SK-N-MC (cell line): ENCODE results near the gene RAD50.
A peak's percentile ranks its signal among the peaks of the same experiment; 100 is the strongest.

Source experiments
- DNase-seq: peaks from one replicate; pipeline ENCODE4 v3.0.0-alpha.2; 2011; ENCODE audit warnings: low read depth, low spot score
- H3K27ac ChIP-seq: fragments of 200-600 bp; sonication (generic); 2 replicates; pipeline ENCODE4 v1.5.1; 2016; ENCODE audit warnings: mixed run types
- H3K36me3 ChIP-seq: fragments of 200-600 bp; sonication (generic); 2 replicates; pipeline ENCODE4 v1.6.1; 2017; ENCODE audit warnings: antibody characterized with exemption, low read length, mixed read lengths; ENCODE audit not compliant: insufficient read depth
- H3K4me3 ChIP-seq: fragments of 200-600 bp; sonication (generic); 2 replicates; pipeline ENCODE4 v1.5.1; 2016
- H3K9ac ChIP-seq: fragments of 200-600 bp; sonication (generic); 2 replicates; pipeline ENCODE4 v1.8.0; 2017; ENCODE audit warnings: mixed run types, mixed read lengths; ENCODE audit not compliant: insufficient read length
- H3K9me3 ChIP-seq: fragments of 200-600 bp; sonication (generic); 2 replicates; pipeline ENCODE4 v1.6.1; 2017; ENCODE audit warnings: low read depth, mild to moderate bottlenecking, antibody characterized with exemption, low read length, moderate library complexity, mixed read lengths
- EZH2 ChIP-seq: fragments of 200-600 bp; sonication (generic); IDR thresholded peaks from one replicate; pipeline ENCODE4 v1.6.1; 2017; ENCODE audit warnings: antibody characterized with exemption
- FOXP2 ChIP-seq: optimal IDR thresholded peaks from 2 replicates; pipeline ENCODE3; 2011; ENCODE audit warnings: mild to moderate bottlenecking, moderate library complexity; ENCODE audit not compliant: insufficient read depth; ENCODE audit errors: extremely low read length, control extremely low read depth
- POLR2AphosphoS5 ChIP-seq: IDR thresholded peaks from 2 replicates; pipeline ENCODE4 v1.6.1; 2012; ENCODE audit warnings: mild to moderate bottlenecking, low read depth, low read length, borderline replicate concordance

Gene RAD50

DNA sequence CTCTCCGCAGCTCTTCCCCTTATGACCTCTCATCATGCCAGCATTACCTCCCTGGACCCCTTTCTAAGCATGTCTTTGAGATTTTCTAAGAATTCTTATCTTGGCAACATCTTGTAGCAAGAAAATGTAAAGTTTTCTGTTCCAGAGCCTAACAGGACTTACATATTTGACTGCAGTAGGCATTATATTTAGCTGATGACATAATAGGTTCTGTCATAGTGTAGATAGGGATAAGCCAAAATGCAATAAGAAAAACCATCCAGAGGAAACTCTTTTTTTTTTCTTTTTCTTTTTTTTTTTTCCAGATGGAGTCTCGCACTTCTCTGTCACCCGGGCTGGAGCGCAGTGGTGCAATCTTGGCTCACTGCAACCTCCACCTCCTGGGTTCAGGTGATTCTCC, 80.5 kb downstream of the RAD50 start:
- Histone ChIP-seq H3K36me3 (peaks cover 55% of the 10 kb centered on the region), H3K9ac (no peak overlapping the region), H3K9me3 (no peaks in the 10 kb centered on the region), H3K4me3 (no peak overlapping the region), H3K27ac (no peak overlapping the region)
- TF ChIP-seq FOXP2: no peak
- no peak for TF ChIP-seq POLR2AphosphoS5
- no peak for TF ChIP-seq EZH2
- no peak for DNase-seq

DNA sequence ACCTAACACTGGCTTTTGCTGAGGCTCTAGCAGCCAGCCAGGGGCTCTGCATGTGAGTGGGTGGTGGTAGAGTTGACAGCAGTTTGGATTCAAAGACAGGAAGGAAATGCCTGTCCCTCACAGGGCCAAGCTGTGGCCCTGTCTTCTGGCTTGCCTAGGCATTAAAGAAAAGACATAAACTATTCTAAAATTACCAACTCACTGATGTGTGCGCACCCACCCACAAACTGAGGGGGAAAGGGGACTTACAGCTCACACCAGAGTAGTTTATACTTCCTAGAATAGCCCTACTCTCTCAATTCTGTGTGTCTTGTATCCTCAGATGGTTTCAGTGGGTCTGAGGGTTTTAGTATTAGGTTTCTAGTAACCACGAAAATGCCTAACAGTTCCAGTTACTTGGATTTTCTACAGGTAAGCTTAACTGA, 82.9 kb downstream of the RAD50 start:
- no peak for DNase-seq

DNA sequence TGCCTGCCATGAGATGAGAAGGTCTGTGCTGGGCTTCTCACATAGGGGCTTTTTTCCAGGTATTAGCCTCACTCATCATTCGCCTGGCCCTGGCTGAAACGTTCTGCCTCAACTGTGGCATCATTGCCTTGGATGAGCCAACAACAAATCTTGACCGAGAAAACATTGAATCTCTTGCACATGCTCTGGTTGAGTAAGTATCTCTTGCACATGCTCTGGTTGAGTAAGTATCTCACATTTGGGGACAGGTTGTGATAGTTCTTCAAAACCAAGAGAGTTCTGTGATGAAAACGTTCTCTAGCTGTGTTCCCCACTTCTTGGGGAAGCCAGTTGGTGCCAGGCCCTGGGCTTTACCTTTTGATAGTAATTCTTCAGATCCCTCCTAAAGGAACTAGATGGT, 83.8 kb downstream of the RAD50 start:
- Histone ChIP-seq H3K9ac (no peak overlapping the region), H3K36me3 (peaks cover 60% of the 10 kb centered on the region), H3K27ac (no peak overlapping the region), H3K9me3 (no peaks in the 10 kb centered on the region), H3K4me3 (no peak overlapping the region)
- TF ChIP-seq FOXP2 (no peak), POLR2AphosphoS5 (no peak), EZH2 (no peak)
- DNase-seq: no peak

More for the DNA sequence above, 82.9 kb downstream of the RAD50 start:
- H3K9me3 ChIP-seq: no peaks in the 10 kb centered on the region
- H3K36me3 ChIP-seq: peaks cover 60% of the 10 kb centered on the region
- TF ChIP-seq EZH2: no peak
- no peak for TF ChIP-seq POLR2AphosphoS5
- TF ChIP-seq FOXP2: no peak
- no peak overlapping the region for H3K4me3 ChIP-seq
- H3K27ac ChIP-seq: no peak overlapping the region
- H3K9ac ChIP-seq: no peak overlapping the region

DNA sequence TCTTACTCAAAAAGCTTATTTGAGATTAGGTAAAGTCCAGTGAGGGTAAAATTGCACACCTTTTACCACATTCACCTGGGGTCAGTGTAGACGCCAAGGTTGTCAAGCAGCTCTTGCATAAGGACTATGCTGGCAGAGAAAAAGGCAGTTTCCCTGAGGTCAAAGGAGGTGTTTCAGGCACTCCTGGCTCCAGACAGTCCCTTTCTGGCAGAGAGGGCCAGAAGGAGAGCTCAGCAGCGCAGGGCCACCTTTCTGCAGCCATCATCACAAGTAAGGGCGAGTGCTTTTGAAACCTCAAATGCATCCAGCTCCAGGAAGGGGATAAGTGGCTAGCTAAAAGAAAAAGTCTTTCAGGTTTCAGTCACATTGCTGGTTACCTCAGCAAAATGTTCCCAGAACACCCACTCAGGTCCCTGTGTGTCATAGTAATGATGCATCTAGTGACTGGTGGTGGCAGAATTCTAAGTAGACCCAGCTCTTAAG, 84.5 kb downstream of the RAD50 start:
- DNase-seq: no peak
- H3K4me3 ChIP-seq: no peak overlapping the region
- H3K27ac ChIP-seq: no peak overlapping the region
- peaks cover 55% of the 10 kb centered on the region for H3K36me3 ChIP-seq
- TF ChIP-seq POLR2AphosphoS5 (no peak), EZH2 (no peak), FOXP2 (no peak)
- H3K9ac ChIP-seq: no peak overlapping the region
- H3K9me3 ChIP-seq: no peaks in the 10 kb centered on the region

DNA sequence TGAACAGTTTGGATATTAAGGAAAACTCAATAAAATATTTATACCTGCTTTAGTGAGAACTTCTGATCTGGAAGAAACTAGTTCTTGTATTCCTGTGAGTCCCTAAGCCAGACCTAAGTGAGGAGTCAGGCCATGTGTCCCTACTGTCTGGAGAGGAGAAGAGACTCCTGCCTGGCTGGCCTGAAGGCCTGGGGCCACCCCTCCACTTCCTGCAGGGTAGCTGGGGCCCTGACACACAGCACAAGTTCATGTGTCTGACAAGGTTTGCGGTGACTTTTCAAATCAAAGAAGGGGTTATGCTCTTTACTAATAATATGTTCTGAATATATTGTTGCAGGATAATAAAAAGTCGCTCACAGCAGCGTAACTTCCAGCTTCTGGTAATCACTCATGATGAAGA, 85.1 kb downstream of the RAD50 start:
- Histone ChIP-seq H3K4me3 (no peak overlapping the region), H3K9ac (no peak overlapping the region), H3K27ac (no peak overlapping the region), H3K9me3 (no peaks in the 10 kb centered on the region), H3K36me3 (peaks cover 52% of the 10 kb centered on the region)
- DNase-seq: no peak
- no peak for TF ChIP-seq FOXP2
- TF ChIP-seq EZH2: no peak
- no peak for TF ChIP-seq POLR2AphosphoS5

DNA sequence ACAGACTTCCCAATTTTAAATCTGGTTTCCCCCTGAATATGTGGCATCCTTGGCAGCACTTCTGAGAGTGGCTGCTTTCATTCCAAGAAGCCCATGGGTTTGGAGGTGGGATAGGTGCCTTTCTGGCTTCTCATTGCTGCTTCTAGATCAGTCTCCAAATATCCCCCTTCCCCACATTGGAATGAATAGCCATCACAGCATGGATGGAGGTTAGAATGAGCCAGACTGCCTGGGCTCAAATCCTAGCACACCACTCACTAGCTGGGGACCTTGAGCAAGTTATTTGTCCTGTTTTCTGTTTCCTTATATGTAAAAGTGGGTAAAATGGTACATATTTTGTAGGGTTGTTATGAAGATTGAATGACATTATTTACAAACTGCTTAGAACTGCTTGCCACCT, 87.4 kb downstream of the RAD50 start:
- peaks cover 32% of the 10 kb centered on the region for H3K36me3 ChIP-seq
- no peak overlapping the region for H3K4me3 ChIP-seq
- H3K27ac ChIP-seq: no peak overlapping the region
- TF ChIP-seq EZH2: no peak
- no peak for TF ChIP-seq POLR2AphosphoS5
- no peak for TF ChIP-seq FOXP2
- no peak overlapping the region for H3K9ac ChIP-seq
- no peaks in the 10 kb centered on the region for H3K9me3 ChIP-seq
- DNase-seq: no peak

DNA sequence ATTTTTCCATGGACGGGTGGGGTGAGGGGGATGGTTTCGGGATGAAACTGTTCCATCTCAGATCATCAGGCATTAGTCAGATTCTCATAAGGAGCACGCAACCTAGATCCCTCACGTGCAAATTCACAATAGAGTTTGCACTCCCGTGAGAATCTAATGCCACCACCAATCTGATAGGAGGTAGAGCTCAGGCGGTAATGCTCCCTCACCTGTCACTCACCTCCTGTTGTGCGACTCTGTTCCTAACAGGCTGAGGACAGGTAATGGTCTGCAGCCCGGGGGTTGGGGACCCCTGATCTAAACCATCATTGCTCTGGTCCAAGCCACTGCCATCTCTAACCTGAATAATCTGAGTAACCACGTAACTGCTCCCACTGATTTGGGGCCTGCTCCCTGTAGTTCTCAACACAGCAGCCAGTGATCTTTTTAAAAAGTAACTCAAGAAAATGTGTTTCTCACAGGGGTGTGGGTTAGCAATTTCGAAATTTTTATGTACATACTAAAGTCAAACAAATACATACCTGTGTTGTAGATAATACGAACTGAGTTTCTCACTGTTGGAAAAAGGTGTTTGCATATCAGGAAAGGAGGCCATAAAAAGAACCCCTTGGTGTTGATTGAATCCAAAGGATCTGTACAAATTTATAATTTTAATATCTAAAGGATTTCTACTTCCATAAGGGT, 89.9 kb downstream of the RAD50 start:
- no peak overlapping the region for H3K4me3 ChIP-seq
- no peak overlapping the region for H3K27ac ChIP-seq
- TF ChIP-seq EZH2: no peak
- TF ChIP-seq FOXP2: no peak
- H3K36me3 ChIP-seq: peaks cover 15% of the 10 kb centered on the region; the same call in 1 of the 2 replicates
- no peak overlapping the region for H3K9ac ChIP-seq
- DNase-seq: no peak
- no peaks in the 10 kb centered on the region for H3K9me3 ChIP-seq

DNA sequence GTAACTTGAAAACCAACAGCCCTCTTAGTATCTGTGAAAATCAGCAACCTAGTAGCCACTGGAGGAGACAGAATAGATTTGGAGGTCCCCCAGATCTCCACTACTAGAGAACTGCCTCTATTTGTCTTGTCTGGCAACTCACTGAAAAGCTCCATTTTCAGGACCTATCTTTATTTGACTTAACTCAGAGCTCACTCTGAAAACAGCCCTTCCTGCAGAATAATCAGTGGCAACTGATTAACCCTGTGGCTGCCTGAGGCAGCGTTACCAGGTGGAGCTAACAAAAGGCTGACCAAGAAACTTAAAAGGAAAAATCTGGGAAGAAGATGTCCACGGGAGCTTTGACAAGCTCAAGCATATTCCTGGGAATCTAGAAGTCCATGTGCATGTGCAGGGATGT, 90.7 kb downstream of the RAD50 start:
- Histone ChIP-seq H3K9ac (no peak overlapping the region), H3K9me3 (no peaks in the 10 kb centered on the region), H3K4me3 (no peak overlapping the region), H3K27ac (no peak overlapping the region), H3K36me3 (peaks cover 8% of the 10 kb centered on the region; the same call in 1 of the 2 replicates)
- no peak for TF ChIP-seq FOXP2
- TF ChIP-seq POLR2AphosphoS5: no peak
- no peak for TF ChIP-seq EZH2
- DNase-seq: no peak

DNA sequence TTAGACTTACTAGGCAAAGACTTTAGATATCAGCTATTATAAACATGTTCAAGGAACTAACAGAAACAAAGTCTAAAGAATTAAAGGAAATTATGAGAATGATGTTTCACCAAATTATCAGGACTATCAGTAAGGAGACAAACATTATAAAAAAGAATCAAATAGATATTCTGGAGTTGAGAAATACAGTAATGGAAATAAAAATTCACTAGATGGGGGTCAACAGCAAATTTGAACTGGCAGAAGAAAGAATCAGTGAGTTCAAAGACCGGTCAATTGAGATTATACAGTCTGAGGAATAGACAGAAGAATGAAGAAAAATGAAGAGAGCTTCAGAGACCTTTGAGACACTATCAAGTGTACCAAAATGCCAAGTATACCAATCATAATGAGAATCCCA, 91.6 kb downstream of the RAD50 start:
- 0 out of 2 replicates have a peak, but pooled peaks have one; percentile 12 for TF ChIP-seq POLR2AphosphoS5
- TF ChIP-seq FOXP2: no peak
- no peak for TF ChIP-seq EZH2
- no peak for DNase-seq
- H3K9me3 ChIP-seq: no peaks in the 10 kb centered on the region
- 0 out of 2 replicates have a peak, but pooled peaks cover under 1% of the 10 kb centered on the region for H3K36me3 ChIP-seq
- H3K9ac ChIP-seq: no peak overlapping the region
- H3K27ac ChIP-seq: no peak overlapping the region
- no peak overlapping the region for H3K4me3 ChIP-seq

DNA sequence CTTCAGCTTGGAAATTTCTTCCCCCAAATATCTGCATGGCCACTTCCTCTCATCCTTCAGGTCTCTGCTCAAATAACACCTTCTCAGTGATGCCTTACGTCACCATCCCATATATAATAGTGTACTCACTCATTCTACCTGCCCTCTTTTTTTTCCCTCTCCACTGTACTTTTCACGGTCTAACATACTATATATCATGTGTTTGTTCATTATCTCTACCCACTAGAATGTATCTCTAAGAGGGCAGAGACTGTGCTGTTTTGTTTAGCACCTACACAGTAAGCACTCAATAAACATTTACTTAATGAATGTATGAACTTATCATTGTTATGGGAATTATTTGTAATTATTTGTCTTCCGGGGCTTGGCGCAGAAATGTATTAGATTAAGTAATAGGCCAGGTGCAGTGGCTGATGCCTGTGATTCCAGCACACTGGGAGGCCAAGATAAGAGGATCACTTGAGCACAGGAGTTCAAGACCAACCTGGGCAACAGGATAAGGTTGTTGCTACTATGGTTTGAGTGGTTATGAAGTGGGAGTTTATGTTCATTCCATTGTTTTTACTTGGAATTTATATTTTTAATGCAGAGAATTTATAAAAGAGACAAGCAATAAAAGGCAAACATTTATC, 95.2 kb downstream of the RAD50 start:
- Histone ChIP-seq H3K4me3 (no peak overlapping the region), H3K36me3 (no peaks in the 10 kb centered on the region), H3K27ac (no peak overlapping the region), H3K9me3 (no peaks in the 10 kb centered on the region), H3K9ac (no peak overlapping the region)
- no peak for DNase-seq
- TF ChIP-seq FOXP2 (no peak), POLR2AphosphoS5 (no peak), EZH2 (no peak)
